Measurements from ENCODE around the gene DYNC1LI1. TPM values are rescaled to one million over a fixed set of nuclear protein-coding genes. Genes with fewer than 3 reads are reported as not detected.

Gene DYNC1LI1
- total RNA-seq (2022; extraction: Qiagen RNA extraction; ENCODE audit: low read depth): 33.3 to 48.0 TPM (median 40.3 TPM) in 5 replicates

DNA sequence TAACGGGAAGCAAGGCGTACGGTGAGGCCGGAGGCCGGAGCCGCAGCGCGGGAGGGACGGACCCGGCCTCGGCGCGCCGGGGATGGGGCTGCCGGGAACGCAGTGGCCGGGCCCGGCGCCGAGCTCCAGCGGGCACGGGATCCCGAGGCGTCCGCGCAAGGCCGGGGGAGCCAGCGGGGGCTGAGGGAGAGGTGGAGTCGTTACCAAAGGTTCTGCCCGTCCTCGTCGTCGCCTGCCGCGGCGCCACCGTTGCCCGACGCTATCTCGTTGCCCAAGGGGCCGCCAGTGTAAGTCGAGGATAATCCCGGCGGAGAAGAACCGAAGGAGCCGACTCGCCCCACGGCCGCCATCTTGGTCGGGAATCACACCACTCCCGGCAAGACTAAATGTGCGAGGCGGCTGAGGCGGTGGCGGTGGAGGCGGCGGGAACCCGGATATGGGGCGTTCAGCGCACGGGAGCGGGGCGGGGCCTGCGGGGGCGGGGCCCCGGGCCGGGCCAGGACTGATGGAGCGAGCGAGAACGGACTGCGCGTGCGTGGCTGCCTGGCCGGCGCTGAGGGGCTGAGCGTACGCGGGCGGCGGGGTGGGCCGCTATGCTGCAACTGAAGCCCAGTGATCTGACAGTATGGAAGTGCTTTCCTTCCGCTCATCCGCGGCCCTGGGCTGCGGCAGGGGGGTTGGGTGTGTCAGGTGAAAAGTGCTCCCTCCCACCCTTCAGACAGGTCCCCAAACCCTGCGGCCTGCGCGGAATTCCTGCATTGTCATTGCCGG lies at the start of gene DYNC1LI1:
Gene DYNC1LI1, minus strand, starts transcription at position 438 of the 771 bp plus-strand sequence. Its CDS starts 88 bp downstream, at position 350.

DNA sequence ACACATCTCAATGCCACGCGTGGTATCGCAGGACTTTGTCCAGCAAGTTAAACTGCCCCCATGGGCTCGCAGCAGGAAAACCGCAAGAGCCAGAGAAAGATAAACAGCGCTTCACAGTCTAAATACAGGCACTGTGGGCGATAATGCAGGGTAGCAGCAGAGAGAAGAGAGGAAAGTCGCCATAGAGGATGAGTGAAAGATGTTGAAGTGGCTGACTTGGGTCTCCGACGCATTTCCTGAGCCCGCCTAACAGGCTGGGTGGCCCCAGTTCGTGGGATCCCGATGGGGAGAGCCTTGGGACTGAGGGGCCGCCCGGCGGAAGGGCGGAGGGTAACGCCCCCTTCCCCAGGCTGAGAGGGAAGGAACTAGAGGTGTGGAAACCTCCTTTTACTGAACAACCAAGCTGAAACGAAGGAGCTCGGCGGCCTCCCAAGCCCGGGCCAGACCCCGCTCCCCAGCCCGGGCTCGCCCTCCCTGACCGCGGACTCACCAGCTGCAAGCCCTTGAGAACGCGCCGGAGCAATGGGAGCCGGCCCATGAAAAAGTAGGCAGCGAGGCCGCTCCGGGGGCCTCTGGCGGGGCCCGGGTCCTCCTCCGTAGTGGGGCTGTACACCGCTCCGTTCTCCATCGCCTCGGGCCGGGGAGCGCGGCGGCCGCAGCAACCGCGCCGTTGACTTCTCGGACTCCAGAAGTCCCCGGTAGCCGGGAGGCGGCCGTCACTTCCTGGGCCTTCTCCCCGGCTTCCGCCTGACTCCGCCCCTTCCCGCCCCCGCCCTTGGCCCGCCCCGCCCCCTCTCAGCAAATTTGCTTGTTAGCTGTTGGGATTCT lies 68.3 kb downstream of the DYNC1LI1 start, which contains the start of gene CMTM6:
Gene CMTM6, minus strand, starts transcription at position 735 of the 828 bp plus-strand sequence. Its CDS starts 107 bp downstream, at position 628.

Other genes with a start within 250 kb of the DYNC1LI1 start
- gene CMTM7, start 179.0 kb downstream of the DYNC1LI1 start, total RNA-seq (2022; extraction: Qiagen RNA extraction; ENCODE audit: low read depth): 28.2 to 42.2 TPM (median 37.8 TPM) in 5 replicates
- gene CMTM6, start 68.0 kb downstream of the DYNC1LI1 start, total RNA-seq (2022; extraction: Qiagen RNA extraction; ENCODE audit: low read depth): 19.4 to 45.6 TPM (median 43.3 TPM) in 5 replicates
- gene CNOT10, start 114.3 kb upstream of the DYNC1LI1 start, total RNA-seq (2022; extraction: Qiagen RNA extraction; ENCODE audit: low read depth): 28.3 to 32.6 TPM (median 28.8 TPM) in 5 replicates
- 0.02 to 0.04 TPM in 2 of 5 replicates, not detected in the others for gene TRIM71, start 247.1 kb upstream of the DYNC1LI1 start, total RNA-seq (2022; extraction: Qiagen RNA extraction; ENCODE audit: low read depth)